Measurements from ENCODE around the gene BTAF1. TPM values are rescaled to one million over a fixed set of nuclear protein-coding genes. Genes with fewer than 3 reads are reported as not detected.

Gene BTAF1
- polyA plus RNA-seq, 2 donors, result 12.9 to 13.2 TPM

- 71 to 84% methylated on average over 2 of the region's 2 CpGs for WGBS, 2 donors
These were observed 12.3 kb downstream of the BTAF1 start for GRCh38 chr10:91935886-91936285.

DNA sequence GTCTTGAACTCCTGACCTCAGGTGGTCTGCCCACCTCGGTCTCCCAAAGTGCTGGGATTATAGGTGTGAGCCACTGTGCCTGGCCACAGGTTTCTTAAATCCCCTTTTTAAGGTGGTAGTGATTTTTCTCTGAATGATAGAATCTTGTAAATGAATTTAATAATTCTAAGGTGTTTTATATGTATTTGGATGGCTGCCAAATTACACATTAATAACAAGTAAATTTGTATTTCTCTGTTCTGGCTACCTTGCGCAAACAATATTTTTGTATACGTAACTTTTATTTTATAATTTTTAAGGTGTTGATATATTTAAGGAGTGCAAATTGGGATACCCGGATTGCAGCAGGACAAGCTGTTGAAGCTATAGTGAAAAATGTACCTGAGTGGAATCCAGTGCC lies 16.1 kb downstream of the BTAF1 start:
- Histone ChIP-seq H3K27me3 (ENCODE audit: control insufficient read depth in 1 of 2, insufficient read depth in 2 of 2, low read length in 2 of 2) (no peaks in the 10 kb centered on the region), H3K4me3 (ENCODE audit: low read depth in 1 of 2, low read length in 2 of 2) (no peak overlapping the region), H3K4me1 (ENCODE audit: control insufficient read depth in 2 of 2, insufficient read depth in 2 of 2, low read length in 1 of 2) (no peaks in the 10 kb centered on the region), H3K9me3 (ENCODE audit: control insufficient read depth in 2 of 2, insufficient read depth in 1 of 2, low read depth in 1 of 2, low read length in 1 of 2) (no peaks in the 10 kb centered on the region), H3K27ac (ENCODE audit: low read depth in 2 of 2, low read length in 1 of 2) (no peak overlapping the region), H3K36me3 (ENCODE audit: control insufficient read depth in 2 of 2, insufficient read depth in 2 of 2, low read length in 1 of 2) (peaks cover 6 to 7% of the 10 kb centered on the region in 2 donors)
- 91 to 94% methylated on average over 4 of the region's 4 CpGs for WGBS, 2 donors

More at GRCh38 chr10:91935886-91936285, 12.3 kb downstream of the BTAF1 start:
- no peak overlapping the region for H3K27ac ChIP-seq (ENCODE audit: low read depth in 2 of 2, low read length in 1 of 2)
- no peaks in the 10 kb centered on the region for H3K27me3 ChIP-seq (ENCODE audit: control insufficient read depth in 1 of 2, insufficient read depth in 2 of 2, low read length in 2 of 2)
- peaks cover 3 to 5% of the 10 kb centered on the region in 2 donors for H3K36me3 ChIP-seq (ENCODE audit: control insufficient read depth in 2 of 2, insufficient read depth in 2 of 2, low read length in 1 of 2)
- no peak overlapping the region for H3K4me3 ChIP-seq (ENCODE audit: low read depth in 1 of 2, low read length in 2 of 2)
- H3K4me1 ChIP-seq (ENCODE audit: control insufficient read depth in 2 of 2, insufficient read depth in 2 of 2, low read length in 1 of 2), result peaks cover 3% of the 10 kb centered on the region in 2 donors
- no peaks in the 10 kb centered on the region for H3K9me3 ChIP-seq (ENCODE audit: control insufficient read depth in 2 of 2, insufficient read depth in 1 of 2, low read depth in 1 of 2, low read length in 1 of 2)

DNA sequence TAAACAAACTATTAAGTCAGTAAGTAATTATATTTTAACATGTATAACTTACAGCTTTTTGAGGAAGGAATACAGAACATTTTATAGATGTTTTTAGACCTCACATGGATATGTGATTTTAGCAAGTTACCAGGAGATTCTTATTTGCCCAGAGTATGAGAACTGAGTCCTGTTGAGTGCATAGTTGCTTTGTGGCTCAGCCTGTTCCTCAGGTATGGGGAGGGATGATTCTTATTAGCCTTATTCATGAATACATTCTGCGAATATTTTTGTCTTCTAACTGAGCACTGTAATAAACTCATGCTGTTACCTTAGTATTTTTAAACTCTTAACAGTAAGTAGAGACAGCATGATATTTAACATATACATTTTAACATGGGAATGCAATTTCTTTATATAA lies 17.9 kb downstream of the BTAF1 start:
- 75 to 88% methylated on average over 1 of the region's 1 CpG for WGBS, 2 donors
- H3K27ac ChIP-seq (ENCODE audit: low read depth in 2 of 2, low read length in 1 of 2), result no peak overlapping the region
- no peak overlapping the region for H3K4me3 ChIP-seq (ENCODE audit: low read depth in 1 of 2, low read length in 2 of 2)
- H3K4me1 ChIP-seq (ENCODE audit: control insufficient read depth in 2 of 2, insufficient read depth in 2 of 2, low read length in 1 of 2), result no peaks in the 10 kb centered on the region
- H3K36me3 ChIP-seq (ENCODE audit: control insufficient read depth in 2 of 2, insufficient read depth in 2 of 2, low read length in 1 of 2), result peaks cover 6% of the 10 kb centered on the region in 2 donors
- no peaks in the 10 kb centered on the region for H3K27me3 ChIP-seq (ENCODE audit: control insufficient read depth in 1 of 2, insufficient read depth in 2 of 2, low read length in 2 of 2)
- H3K9me3 ChIP-seq (ENCODE audit: control insufficient read depth in 2 of 2, insufficient read depth in 1 of 2, low read depth in 1 of 2, low read length in 1 of 2), result no peaks in the 10 kb centered on the region

GRCh38 chr10:91944880-91945630 lies 21.5 kb downstream of the BTAF1 start:
- H3K9me3 ChIP-seq (ENCODE audit: control insufficient read depth in 2 of 2, insufficient read depth in 1 of 2, low read depth in 1 of 2, low read length in 1 of 2), result no peaks in the 10 kb centered on the region
- no peak overlapping the region for H3K4me3 ChIP-seq (ENCODE audit: low read depth in 1 of 2, low read length in 2 of 2)
- no peaks in the 10 kb centered on the region for H3K27me3 ChIP-seq (ENCODE audit: control insufficient read depth in 1 of 2, insufficient read depth in 2 of 2, low read length in 2 of 2)
- peaks cover 2 to 3% of the 10 kb centered on the region in 2 donors for H3K36me3 ChIP-seq (ENCODE audit: control insufficient read depth in 2 of 2, insufficient read depth in 2 of 2, low read length in 1 of 2)
- no peak overlapping the region for H3K27ac ChIP-seq (ENCODE audit: low read depth in 2 of 2, low read length in 1 of 2)
- 82 to 84% methylated on average over 5 of the region's 5 CpGs for WGBS, 2 donors
- no peaks in the 10 kb centered on the region for H3K4me1 ChIP-seq (ENCODE audit: control insufficient read depth in 2 of 2, insufficient read depth in 2 of 2, low read length in 1 of 2)

DNA sequence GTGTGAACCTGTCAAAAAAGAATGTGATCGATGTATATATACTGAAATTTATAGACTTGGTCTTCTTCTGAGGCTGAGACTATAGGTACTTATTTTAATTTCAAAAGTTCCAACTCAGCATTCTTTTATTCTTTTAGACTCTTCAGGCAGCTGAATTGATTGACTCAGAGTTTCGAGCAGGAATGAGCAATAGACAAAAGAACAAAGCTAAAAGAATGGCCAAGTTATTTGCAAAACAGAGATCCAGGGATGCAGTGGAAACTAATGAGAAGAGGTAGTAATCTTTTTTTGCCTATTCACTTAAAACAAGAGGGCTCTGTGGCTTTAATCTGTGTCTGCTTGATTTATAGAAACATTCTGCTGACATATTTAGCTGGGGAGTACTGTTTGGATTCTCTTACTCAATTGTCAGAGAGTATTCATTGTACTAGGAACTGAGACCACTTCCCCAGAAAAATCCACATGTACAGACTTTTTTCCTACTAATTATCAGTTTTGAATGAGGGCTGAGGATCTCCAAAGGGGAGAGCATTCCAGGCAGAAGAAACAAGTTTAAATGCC lies 30.1 kb downstream of the BTAF1 start:
- peaks cover 2 to 5% of the 10 kb centered on the region in 2 donors for H3K36me3 ChIP-seq (ENCODE audit: control insufficient read depth in 2 of 2, insufficient read depth in 2 of 2, low read length in 1 of 2)
- WGBS, 2 donors, result 89 to 94% methylated on average over 2 of the region's 2 CpGs

DNA sequence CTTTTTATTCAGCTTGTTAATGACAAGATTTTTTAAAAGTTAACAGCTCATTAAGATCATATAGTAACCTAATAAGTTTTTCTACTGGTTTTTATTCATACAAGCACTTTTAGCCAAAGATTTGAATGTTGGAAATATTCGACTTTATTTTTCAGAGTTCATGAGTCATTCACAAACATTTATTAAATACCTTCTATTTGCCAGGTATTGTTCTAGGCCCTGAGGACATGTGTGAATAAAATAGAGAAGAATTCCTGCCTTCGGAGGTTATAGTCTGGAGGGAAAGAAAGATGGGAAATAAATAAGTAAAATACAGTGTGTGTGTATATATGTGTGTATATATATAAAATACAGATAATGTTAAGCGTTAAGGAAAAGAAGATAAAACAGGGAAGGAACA lies 31.5 kb downstream of the BTAF1 start:
- peaks cover 2 to 5% of the 10 kb centered on the region in 2 donors for H3K36me3 ChIP-seq (ENCODE audit: control insufficient read depth in 2 of 2, insufficient read depth in 2 of 2, low read length in 1 of 2)
- H3K4me3 ChIP-seq (ENCODE audit: low read depth in 1 of 2, low read length in 2 of 2), result no peak overlapping the region
- 64 to 71% methylated on average over 3 of the region's 3 CpGs for WGBS, 2 donors
- H3K27ac ChIP-seq (ENCODE audit: low read depth in 2 of 2, low read length in 1 of 2), result no peak overlapping the region
- H3K4me1 ChIP-seq (ENCODE audit: control insufficient read depth in 2 of 2, insufficient read depth in 2 of 2, low read length in 1 of 2), result no peaks in the 10 kb centered on the region
- no peaks in the 10 kb centered on the region for H3K9me3 ChIP-seq (ENCODE audit: control insufficient read depth in 2 of 2, insufficient read depth in 1 of 2, low read depth in 1 of 2, low read length in 1 of 2)
- H3K27me3 ChIP-seq (ENCODE audit: control insufficient read depth in 1 of 2, insufficient read depth in 2 of 2, low read length in 2 of 2), result no peaks in the 10 kb centered on the region

More for the DNA sequence above, 30.1 kb downstream of the BTAF1 start:
- H3K9me3 ChIP-seq (ENCODE audit: control insufficient read depth in 2 of 2, insufficient read depth in 1 of 2, low read depth in 1 of 2, low read length in 1 of 2), result no peaks in the 10 kb centered on the region
- no peaks in the 10 kb centered on the region for H3K27me3 ChIP-seq (ENCODE audit: control insufficient read depth in 1 of 2, insufficient read depth in 2 of 2, low read length in 2 of 2)
- no peak overlapping the region for H3K27ac ChIP-seq (ENCODE audit: low read depth in 2 of 2, low read length in 1 of 2)
- H3K4me1 ChIP-seq (ENCODE audit: control insufficient read depth in 2 of 2, insufficient read depth in 2 of 2, low read length in 1 of 2), result no peaks in the 10 kb centered on the region
- no peak overlapping the region for H3K4me3 ChIP-seq (ENCODE audit: low read depth in 1 of 2, low read length in 2 of 2)

- 90 to 97% methylated on average over 1 of the region's 1 CpG for WGBS, 2 donors
- Histone ChIP-seq H3K9me3 (ENCODE audit: control insufficient read depth in 2 of 2, insufficient read depth in 1 of 2, low read depth in 1 of 2, low read length in 1 of 2) (no peaks in the 10 kb centered on the region), H3K27ac (ENCODE audit: low read depth in 2 of 2, low read length in 1 of 2) (no peak overlapping the region), H3K36me3 (ENCODE audit: control insufficient read depth in 2 of 2, insufficient read depth in 2 of 2, low read length in 1 of 2) (peaks cover 2 to 5% of the 10 kb centered on the region in 2 donors), H3K4me3 (ENCODE audit: low read depth in 1 of 2, low read length in 2 of 2) (no peak overlapping the region), H3K4me1 (ENCODE audit: control insufficient read depth in 2 of 2, insufficient read depth in 2 of 2, low read length in 1 of 2) (no peaks in the 10 kb centered on the region), H3K27me3 (ENCODE audit: control insufficient read depth in 1 of 2, insufficient read depth in 2 of 2, low read length in 2 of 2) (no peaks in the 10 kb centered on the region)
These were observed 33.5 kb downstream of the BTAF1 start for GRCh38 chr10:91957091-91957490.

DNA sequence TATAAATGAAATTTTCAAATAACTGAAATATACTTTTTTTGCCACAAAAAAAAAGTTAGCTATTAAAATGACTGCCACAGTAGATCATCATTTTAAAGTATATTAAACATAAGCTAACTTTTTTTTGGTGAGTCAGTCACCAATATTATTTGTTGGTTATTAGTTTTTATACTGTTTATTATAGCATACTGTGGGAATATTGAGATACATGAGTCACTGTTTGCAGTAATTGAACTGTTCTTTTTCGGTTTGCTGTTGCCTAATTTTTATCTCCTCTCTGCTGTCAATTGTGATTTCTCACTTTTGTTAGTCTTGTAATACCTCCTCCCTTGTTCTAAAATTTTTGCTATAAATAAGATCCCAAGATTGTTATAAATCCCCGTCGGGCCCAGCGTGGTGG lies 45.7 kb downstream of the BTAF1 start:
- no peaks in the 10 kb centered on the region for H3K4me1 ChIP-seq (ENCODE audit: control insufficient read depth in 2 of 2, insufficient read depth in 2 of 2, low read length in 1 of 2)
- H3K36me3 ChIP-seq (ENCODE audit: control insufficient read depth in 2 of 2, insufficient read depth in 2 of 2, low read length in 1 of 2), result peaks cover 0 to 4% of the 10 kb centered on the region in 2 donors
- no peak overlapping the region for H3K27ac ChIP-seq (ENCODE audit: low read depth in 2 of 2, low read length in 1 of 2)
- WGBS, 2 donors, result 94 to 96% methylated on average over 4 of the region's 4 CpGs
- H3K4me3 ChIP-seq (ENCODE audit: low read depth in 1 of 2, low read length in 2 of 2), result no peak overlapping the region
- H3K27me3 ChIP-seq (ENCODE audit: control insufficient read depth in 1 of 2, insufficient read depth in 2 of 2, low read length in 2 of 2), result no peaks in the 10 kb centered on the region
- no peaks in the 10 kb centered on the region for H3K9me3 ChIP-seq (ENCODE audit: control insufficient read depth in 2 of 2, insufficient read depth in 1 of 2, low read depth in 1 of 2, low read length in 1 of 2)

- H3K27ac ChIP-seq (ENCODE audit: low read depth in 2 of 2, low read length in 1 of 2), result no peak overlapping the region
- WGBS, 2 donors, result 85 to 86% methylated on average over 2 of the region's 2 CpGs
- no peaks in the 10 kb centered on the region for H3K4me1 ChIP-seq (ENCODE audit: control insufficient read depth in 2 of 2, insufficient read depth in 2 of 2, low read length in 1 of 2)
- H3K36me3 ChIP-seq (ENCODE audit: control insufficient read depth in 2 of 2, insufficient read depth in 2 of 2, low read length in 1 of 2), result no peaks in the 10 kb centered on the region
- H3K4me3 ChIP-seq (ENCODE audit: low read depth in 1 of 2, low read length in 2 of 2), result no peak overlapping the region
- no peaks in the 10 kb centered on the region for H3K9me3 ChIP-seq (ENCODE audit: control insufficient read depth in 2 of 2, insufficient read depth in 1 of 2, low read depth in 1 of 2, low read length in 1 of 2)
- H3K27me3 ChIP-seq (ENCODE audit: control insufficient read depth in 1 of 2, insufficient read depth in 2 of 2, low read length in 2 of 2), result no peaks in the 10 kb centered on the region
These were observed 51.4 kb downstream of the BTAF1 start for GRCh38 chr10:91974960-91975359.

DNA sequence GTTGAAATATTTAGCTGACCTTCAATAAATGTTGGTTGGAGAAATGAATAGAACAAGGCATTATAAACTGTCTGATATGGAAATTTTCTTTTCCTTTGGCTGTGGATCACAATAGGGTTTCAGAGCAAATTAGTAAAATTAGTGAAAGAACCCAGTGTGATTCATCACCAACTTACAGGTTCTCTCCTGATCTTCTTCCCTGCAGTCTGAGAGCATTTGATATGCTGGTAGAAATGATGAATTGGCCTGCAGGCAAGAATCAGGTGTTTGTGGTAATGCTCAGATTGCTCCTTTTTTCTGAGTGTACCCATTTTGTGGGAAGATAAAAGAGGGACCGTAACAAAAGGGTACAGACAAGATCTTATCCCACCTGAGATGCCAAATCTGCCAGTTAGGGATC lies 51.9 kb downstream of the BTAF1 start:
- no peaks in the 10 kb centered on the region for H3K36me3 ChIP-seq (ENCODE audit: control insufficient read depth in 2 of 2, insufficient read depth in 2 of 2, low read length in 1 of 2)
- no peak overlapping the region for H3K27ac ChIP-seq (ENCODE audit: low read depth in 2 of 2, low read length in 1 of 2)
- 100% methylated on average over 1 of the region's 1 CpG for WGBS, 2 donors
- no peak overlapping the region for H3K4me3 ChIP-seq (ENCODE audit: low read depth in 1 of 2, low read length in 2 of 2)
- no peaks in the 10 kb centered on the region for H3K4me1 ChIP-seq (ENCODE audit: control insufficient read depth in 2 of 2, insufficient read depth in 2 of 2, low read length in 1 of 2)
- no peaks in the 10 kb centered on the region for H3K27me3 ChIP-seq (ENCODE audit: control insufficient read depth in 1 of 2, insufficient read depth in 2 of 2, low read length in 2 of 2)
- no peaks in the 10 kb centered on the region for H3K9me3 ChIP-seq (ENCODE audit: control insufficient read depth in 2 of 2, insufficient read depth in 1 of 2, low read depth in 1 of 2, low read length in 1 of 2)

Data from esophagus (tissue), 2 donors.